ENCODE measurements around the gene DHRSX. TPM values are rescaled to one million over a fixed set of nuclear protein-coding genes. Genes with fewer than 3 reads are reported as not detected.
"Not testable (repeated sequence)": the region's sequence is repeated elsewhere in the genome, so short reads cannot be mapped to it uniquely, and the experiment has no call there.

DHRSX gene
- total and polyA plus RNA-seq, 3 experiments from 2014 or later, result 21.5 to 26.6 (median 25.3) TPM

- H3K4me1 Mint-ChIP-seq; POLR2A ChIA-PET; H3K27ac ChIP-seq (ENCODE audit: low read depth, low read length); H3K27ac Mint-ChIP-seq; H3K27me3 Mint-ChIP-seq; H3K4me3 Mint-ChIP-seq; H3K4me1 ChIP-seq (ENCODE audit: insufficient read depth, low read length); H3K9me3 Mint-ChIP-seq; H3K9me3 ChIP-seq (ENCODE audit: low read length); H3K4me3 ChIP-seq (ENCODE audit: low read length); DNase-seq; CTCF ChIA-PET; H3K27me3 ChIP-seq (ENCODE audit: insufficient read depth, low read length, poor library complexity, severe bottlenecking): not testable (repeated sequence)
- peaks cover 11 to 48% (median 33%) of the 10 kb centered on the region in 3 donors for H3K36me3 Mint-ChIP-seq
- peaks cover 16% of the 10 kb centered on the region for H3K36me3 ChIP-seq (ENCODE audit: insufficient read depth, low read length)
Measured at GRCh38 chrX:2265658-2266444, 234.9 kb downstream of the DHRSX start.

- H3K27me3 Mint-ChIP-seq, result no peaks in the 10 kb centered on the region
- Histone ChIP-seq H3K27ac (ENCODE audit: low read depth, low read length) (no peak overlapping the region), H3K4me1 (ENCODE audit: insufficient read depth, low read length) (no peaks in the 10 kb centered on the region), H3K9me3 (ENCODE audit: low read length) (no peaks in the 10 kb centered on the region), H3K36me3 (ENCODE audit: insufficient read depth, low read length) (peaks cover 16% of the 10 kb centered on the region), H3K4me3 (ENCODE audit: low read length) (no peak overlapping the region), H3K27me3 (ENCODE audit: insufficient read depth, low read length, poor library complexity, severe bottlenecking) (no peaks in the 10 kb centered on the region)
- H3K36me3 Mint-ChIP-seq, result peaks cover 12 to 48% (median 37%) of the 10 kb centered on the region in 3 donors
- H3K9me3 Mint-ChIP-seq, result peaks cover 0 to 3% (median 0%) of the 10 kb centered on the region in 5 donors
- DNase-seq, result no peak
- H3K4me1 Mint-ChIP-seq, result no peaks in the 10 kb centered on the region
- no peak overlapping the region for H3K4me3 Mint-ChIP-seq
- peak overlapping the region in 1 of 8 donors; percentile 42 for H3K27ac Mint-ChIP-seq
- ChIA-PET CTCF (no interaction called here), POLR2A (no interaction called here)
Measured at GRCh38 chrX:2264179-2265030, 236.4 kb downstream of the DHRSX start.

GRCh38 chrX:2263203-2263602 is 237.6 kb downstream of the DHRSX start:
- Mint-ChIP-seq H3K4me1 (no peaks in the 10 kb centered on the region), H3K27me3 (no peaks in the 10 kb centered on the region), H3K27ac (peak overlapping the region in 1 of 8 donors; percentile 54), H3K36me3 (peaks cover 16 to 48% (median 44%) of the 10 kb centered on the region in 3 donors), H3K4me3 (no peak overlapping the region), H3K9me3 (peaks cover 0 to 3% (median 0%) of the 10 kb centered on the region in 5 donors)
- no peaks in the 10 kb centered on the region for H3K4me1 ChIP-seq (ENCODE audit: insufficient read depth, low read length)
- peak in 1 of 5 donors; percentile 58 for DNase-seq
- H3K4me3 ChIP-seq (ENCODE audit: low read length), result no peak overlapping the region
- no peaks in the 10 kb centered on the region for H3K9me3 ChIP-seq (ENCODE audit: low read length)
- CTCF ChIA-PET, result no interaction called here
- H3K36me3 ChIP-seq (ENCODE audit: insufficient read depth, low read length), result peaks cover 16% of the 10 kb centered on the region
- no peaks in the 10 kb centered on the region for H3K27me3 ChIP-seq (ENCODE audit: insufficient read depth, low read length, poor library complexity, severe bottlenecking)
- POLR2A ChIA-PET, result no interaction called here
- H3K27ac ChIP-seq (ENCODE audit: low read depth, low read length), result no peak overlapping the region

- Mint-ChIP-seq H3K4me1 (no peaks in the 10 kb centered on the region), H3K27me3 (no peaks in the 10 kb centered on the region), H3K4me3 (no peak overlapping the region), H3K9me3 (peaks cover 0 to 3% (median 0%) of the 10 kb centered on the region in 5 donors), H3K36me3 (peaks cover 20 to 48% (median 47%) of the 10 kb centered on the region in 3 donors), H3K27ac (no peak overlapping the region)
- no peaks in the 10 kb centered on the region for H3K27me3 ChIP-seq (ENCODE audit: insufficient read depth, low read length, poor library complexity, severe bottlenecking)
- no peaks in the 10 kb centered on the region for H3K4me1 ChIP-seq (ENCODE audit: insufficient read depth, low read length)
- H3K27ac ChIP-seq (ENCODE audit: low read depth, low read length), result no peak overlapping the region
- H3K4me3 ChIP-seq (ENCODE audit: low read length), result no peak overlapping the region
- peaks cover 16% of the 10 kb centered on the region for H3K36me3 ChIP-seq (ENCODE audit: insufficient read depth, low read length)
- DNase-seq, result no peak
- ChIA-PET POLR2A (no interaction called here), CTCF (no interaction called here)
- no peaks in the 10 kb centered on the region for H3K9me3 ChIP-seq (ENCODE audit: low read length)
Measured at GRCh38 chrX:2262668-2263055, 238.1 kb downstream of the DHRSX start.

GRCh38 chrX:2261831-2262667 is 238.7 kb downstream of the DHRSX start:
- no peak for DNase-seq
- H3K9me3 ChIP-seq (ENCODE audit: low read length), result no peaks in the 10 kb centered on the region
- H3K4me1 ChIP-seq (ENCODE audit: insufficient read depth, low read length), result no peaks in the 10 kb centered on the region
- Mint-ChIP-seq H3K4me1 (no peaks in the 10 kb centered on the region), H3K36me3 (peaks cover 20 to 48% (median 45%) of the 10 kb centered on the region in 3 donors), H3K27ac (peak overlapping the region in 1 of 8 donors; percentile 50), H3K27me3 (no peaks in the 10 kb centered on the region), H3K4me3 (no peak overlapping the region), H3K9me3 (peaks cover 0 to 3% (median under 1%) of the 10 kb centered on the region in 5 donors)
- no peaks in the 10 kb centered on the region for H3K27me3 ChIP-seq (ENCODE audit: insufficient read depth, low read length, poor library complexity, severe bottlenecking)
- peaks cover 16% of the 10 kb centered on the region for H3K36me3 ChIP-seq (ENCODE audit: insufficient read depth, low read length)
- ChIA-PET CTCF (no interaction called here), POLR2A (no interaction called here)
- no peak overlapping the region for H3K27ac ChIP-seq (ENCODE audit: low read depth, low read length)
- H3K4me3 ChIP-seq (ENCODE audit: low read length), result no peak overlapping the region

- Mint-ChIP-seq H3K4me3 (no peak overlapping the region), H3K36me3 (peaks cover 8 to 41% (median 14%) of the 10 kb centered on the region in 3 donors), H3K9me3 (peaks cover 5 to 49% (median 16%) of the 10 kb centered on the region in 5 donors), H3K27ac (no peak overlapping the region), H3K27me3 (no peaks in the 10 kb centered on the region), H3K4me1 (no peaks in the 10 kb centered on the region)
- ChIA-PET CTCF (no interaction called here), POLR2A (no interaction called here)
- no peaks in the 10 kb centered on the region for H3K9me3 ChIP-seq (ENCODE audit: low read length)
- no peak overlapping the region for H3K4me3 ChIP-seq (ENCODE audit: low read length)
- H3K27ac ChIP-seq (ENCODE audit: low read depth, low read length), result peak overlapping the region; percentile 39
- no peak for DNase-seq
- no peaks in the 10 kb centered on the region for H3K27me3 ChIP-seq (ENCODE audit: insufficient read depth, low read length, poor library complexity, severe bottlenecking)
- H3K4me1 ChIP-seq (ENCODE audit: insufficient read depth, low read length), result no peaks in the 10 kb centered on the region
- no peaks in the 10 kb centered on the region for H3K36me3 ChIP-seq (ENCODE audit: insufficient read depth, low read length)
Measured at GRCh38 chrX:2252331-2253065, 248.3 kb downstream of the DHRSX start.

GRCh38 chrX:2251211-2251610 is 249.6 kb downstream of the DHRSX start:
- Mint-ChIP-seq H3K9me3 (peaks cover 4 to 49% (median 16%) of the 10 kb centered on the region in 5 donors), H3K4me1 (no peaks in the 10 kb centered on the region), H3K27me3 (no peaks in the 10 kb centered on the region), H3K36me3 (peaks cover 8 to 50% (median 15%) of the 10 kb centered on the region in 3 donors), H3K4me3 (no peak overlapping the region), H3K27ac (no peak overlapping the region)
- CTCF ChIA-PET, result no interaction called here
- H3K27me3 ChIP-seq (ENCODE audit: insufficient read depth, low read length, poor library complexity, severe bottlenecking), result no peaks in the 10 kb centered on the region
- no peaks in the 10 kb centered on the region for H3K4me1 ChIP-seq (ENCODE audit: insufficient read depth, low read length)
- no peak overlapping the region for H3K27ac ChIP-seq (ENCODE audit: low read depth, low read length)
- H3K4me3 ChIP-seq (ENCODE audit: low read length), result no peak overlapping the region
- no peaks in the 10 kb centered on the region for H3K9me3 ChIP-seq (ENCODE audit: low read length)
- POLR2A ChIA-PET, result no interaction called here
- no peaks in the 10 kb centered on the region for H3K36me3 ChIP-seq (ENCODE audit: insufficient read depth, low read length)
- no peak for DNase-seq
